Mononuclear cell (primary cell): ENCODE measurements around the gene NPEPL1. TPM values are rescaled to one million over a fixed set of nuclear protein-coding genes. Genes with fewer than 3 reads are reported as not detected.

Source experiments
- H3K27me3 ChIP-seq: 2 replicates; pipeline ENCODE4 v1.6.0; 2011; ENCODE audit warnings: low read length, control low read depth; ENCODE audit not compliant: insufficient read depth
- H3K4me1 ChIP-seq: 2 replicates; pipeline ENCODE4 v1.5.1; 2011; ENCODE audit warnings: mild to moderate bottlenecking, low read length, control low read depth; ENCODE audit not compliant: insufficient read depth
- H3K4me3 ChIP-seq: 2 replicates; pipeline ENCODE4 v1.5.1; 2011; ENCODE audit warnings: mild to moderate bottlenecking, low read length, moderate library complexity
- H3K9me3 ChIP-seq: 2 replicates; pipeline ENCODE4 v1.5.1; 2011; ENCODE audit warnings: low read depth, mild to moderate bottlenecking, control low read depth, low read length
- total RNA-seq: library from RNA; depleted of rRNA; stranded (reverse); fragments of >200 nt; gene quantifications from one replicate; pipeline ENCODE4 v1.2.3, GENCODE V29; 2012

NPEPL1 gene
- total RNA-seq, 1 donor: 25.5 TPM

GRCh38 chr20:58688414-58688813 lies 4.2 kb upstream of the NPEPL1 start:
- peaks cover 33% of the 10 kb centered on the region for H3K4me1 ChIP-seq
- H3K4me3 ChIP-seq: no peak overlapping the region
- H3K9me3 ChIP-seq: no peaks in the 10 kb centered on the region
- no peaks in the 10 kb centered on the region for H3K27me3 ChIP-seq

- Histone ChIP-seq H3K4me1 (peaks cover 37% of the 10 kb centered on the region), H3K27me3 (no peaks in the 10 kb centered on the region), H3K9me3 (no peaks in the 10 kb centered on the region)
These were observed 3.8 kb upstream of the NPEPL1 start for GRCh38 chr20:58688840-58689239.

GRCh38 chr20:58690396-58691135 lies 2.0 kb upstream of the NPEPL1 start:
- H3K27me3 ChIP-seq: no peaks in the 10 kb centered on the region
- no peak overlapping the region for H3K4me3 ChIP-seq
- no peaks in the 10 kb centered on the region for H3K9me3 ChIP-seq
- H3K4me1 ChIP-seq: peaks cover 48% of the 10 kb centered on the region

More at GRCh38 chr20:58688840-58689239, 3.8 kb upstream of the NPEPL1 start:
- H3K4me3 ChIP-seq: no peak overlapping the region

GRCh38 chr20:58691773-58692578 lies 624 bp upstream of the NPEPL1 start:
- Histone ChIP-seq H3K4me1 (peaks cover 48% of the 10 kb centered on the region), H3K9me3 (no peaks in the 10 kb centered on the region), H3K4me3 (no peak overlapping the region), H3K27me3 (no peaks in the 10 kb centered on the region)

GRCh38 chr20:58693226-58694006 lies 816 bp downstream of the NPEPL1 start:
- peak overlapping the region; percentile 37 for H3K4me3 ChIP-seq
- peaks cover 48% of the 10 kb centered on the region for H3K4me1 ChIP-seq
- no peaks in the 10 kb centered on the region for H3K27me3 ChIP-seq
- no peaks in the 10 kb centered on the region for H3K9me3 ChIP-seq

- H3K9me3 ChIP-seq: no peaks in the 10 kb centered on the region
- H3K4me3 ChIP-seq: no peak overlapping the region
- H3K4me1 ChIP-seq: peaks cover 40% of the 10 kb centered on the region
- H3K27me3 ChIP-seq: no peaks in the 10 kb centered on the region
These were observed 1.9 kb downstream of the NPEPL1 start for GRCh38 chr20:58694241-58695083.

- no peak overlapping the region for H3K4me3 ChIP-seq
- no peaks in the 10 kb centered on the region for H3K27me3 ChIP-seq
- H3K4me1 ChIP-seq: peaks cover 37% of the 10 kb centered on the region
- H3K9me3 ChIP-seq: no peaks in the 10 kb centered on the region
These were observed 2.6 kb downstream of the NPEPL1 start for GRCh38 chr20:58695084-58695722.

GRCh38 chr20:58695895-58696375 lies 3.3 kb downstream of the NPEPL1 start:
- Histone ChIP-seq H3K4me3 (no peak overlapping the region), H3K4me1 (peaks cover 31% of the 10 kb centered on the region), H3K9me3 (no peaks in the 10 kb centered on the region), H3K27me3 (no peaks in the 10 kb centered on the region)

- Histone ChIP-seq H3K4me1 (peaks cover 26% of the 10 kb centered on the region), H3K9me3 (no peaks in the 10 kb centered on the region), H3K27me3 (no peaks in the 10 kb centered on the region), H3K4me3 (no peak overlapping the region)
These were observed 3.9 kb downstream of the NPEPL1 start for GRCh38 chr20:58696411-58696961.

GRCh38 chr20:58697201-58697866 lies 4.7 kb downstream of the NPEPL1 start:
- peaks cover 19% of the 10 kb centered on the region for H3K4me1 ChIP-seq
- no peaks in the 10 kb centered on the region for H3K27me3 ChIP-seq
- H3K4me3 ChIP-seq: no peak overlapping the region
- H3K9me3 ChIP-seq: no peaks in the 10 kb centered on the region

- Histone ChIP-seq H3K4me3 (no peak overlapping the region), H3K27me3 (no peaks in the 10 kb centered on the region), H3K9me3 (no peaks in the 10 kb centered on the region)
These were observed 5.5 kb downstream of the NPEPL1 start for GRCh38 chr20:58697867-58698703.

GRCh38 chr20:58698741-58699622 lies 6.4 kb downstream of the NPEPL1 start:
- no peaks in the 10 kb centered on the region for H3K27me3 ChIP-seq
- H3K4me3 ChIP-seq: no peak overlapping the region
- peaks cover 9% of the 10 kb centered on the region for H3K4me1 ChIP-seq
- no peaks in the 10 kb centered on the region for H3K9me3 ChIP-seq

More at GRCh38 chr20:58697867-58698703, 5.5 kb downstream of the NPEPL1 start:
- peaks cover 18% of the 10 kb centered on the region for H3K4me1 ChIP-seq
